Neural progenitor cell (in vitro differentiated cells): ENCODE data around the gene SOHLH2. TPM values are rescaled to one million over a fixed set of nuclear protein-coding genes. Genes with fewer than 3 reads are reported as not detected.

ENCODE experiments used
- DNase-seq: peaks from one replicate; pipeline ENCODE4 v3.0.0-alpha.2; 2016; ENCODE audit warnings: low spot score
- H2AFZ ChIP-seq: fragments of 200-600 bp; sonication (generic); replicated peaks from 2 replicates; pipeline ENCODE4 v1.6.1; 2016; ENCODE audit warnings: antibody characterized with exemption
- H3F3A ChIP-seq: fragments of 200-600 bp; sonication (generic); 2 replicates; pipeline ENCODE4 v1.6.1; 2016; ENCODE audit warnings: antibody characterized with exemption, low read depth
- H3K27ac ChIP-seq: fragments of 200-600 bp; sonication (generic); 2 replicates; pipeline ENCODE4 v1.5.1; 2016; ENCODE audit warnings: mild to moderate bottlenecking
- H3K27me3 ChIP-seq: fragments of 200-600 bp; sonication (generic); 2 replicates; pipeline ENCODE4 v1.6.1; 2016; ENCODE audit warnings: mild to moderate bottlenecking, moderate library complexity
- H3K36me3 ChIP-seq: fragments of 200-600 bp; sonication (generic); 2 replicates; pipeline ENCODE4 v1.5.1; 2016
- H3K4me1 ChIP-seq: fragments of 200-600 bp; sonication (generic); 2 replicates; pipeline ENCODE4 v1.6.1; 2016; ENCODE audit warnings: mixed run types
- H3K4me2 ChIP-seq: fragments of 200-600 bp; sonication (generic); 2 replicates; pipeline ENCODE4 v1.6.1; 2016
- H3K4me3 ChIP-seq: fragments of 200-600 bp; sonication (generic); 2 replicates; pipeline ENCODE4 v1.5.1; 2016
- H3K79me2 ChIP-seq: fragments of 200-600 bp; sonication (generic); 2 replicates; pipeline ENCODE4 v1.6.1; 2016; ENCODE audit warnings: low read depth
- H3K9ac ChIP-seq: fragments of 200-600 bp; sonication (generic); 2 replicates; pipeline ENCODE4 v1.6.1; 2016
- H3K9me3 ChIP-seq: fragments of 200-600 bp; sonication (generic); 2 replicates; pipeline ENCODE4 v1.5.1; 2016; ENCODE audit warnings: low read depth
- H4K20me1 ChIP-seq: fragments of 200-600 bp; sonication (generic); 2 replicates; pipeline ENCODE4 v1.6.1; 2016; ENCODE audit warnings: low read depth
- H3K27ac Mint-ChIP-seq: 3 replicates; pipeline ENCODE4 v1.8.0; 2021; ENCODE audit warnings: mixed read lengths
- H3K27me3 Mint-ChIP-seq: 2 replicates; pipeline ENCODE4 v1.8.0; 2022; ENCODE audit warnings: low read depth, mild to moderate bottlenecking, inconsistent platforms, moderate library complexity, mixed read lengths; ENCODE audit not compliant: insufficient read depth
- H3K36me3 Mint-ChIP-seq: 3 replicates; pipeline ENCODE4 v1.8.0; 2021; ENCODE audit warnings: mixed read lengths
- H3K4me1 Mint-ChIP-seq: 3 replicates; pipeline ENCODE4 v1.8.0; 2021; ENCODE audit warnings: mixed read lengths
- H3K4me3 Mint-ChIP-seq: 3 replicates; pipeline ENCODE4 v1.8.0; 2021; ENCODE audit warnings: mild to moderate bottlenecking, moderate library complexity, mixed read lengths
- H3K9me3 Mint-ChIP-seq: 3 replicates; pipeline ENCODE4 v1.8.0; 2020; ENCODE audit warnings: mixed read lengths
- EZH2 ChIP-seq: fragments of 200-600 bp; sonication (generic); IDR thresholded peaks from 2 replicates; pipeline ENCODE4 v1.6.1; 2017; ENCODE audit warnings: antibody characterized with exemption, mild to moderate bottlenecking, moderate library complexity
- EZH2phosphoT487 ChIP-seq: fragments of 200-600 bp; sonication (generic); IDR thresholded peaks from 2 replicates; pipeline ENCODE4 v1.6.1; 2017; ENCODE audit warnings: antibody characterized with exemption
- total RNA-seq: library from RNA; depleted of rRNA; stranded (reverse); fragments of >200 nt; gene quantifications from 2 replicates; pipeline ENCODE4 v1.2.3, GENCODE V29; 2015; ENCODE audit warnings: low replicate concordance
- TF ChIP-seq, protein P1 (sequence below): fragments of 200-600 bp; sonication (generic); IDR thresholded peaks from 2 replicates; pipeline ENCODE4 v1.5.1; 2017; ENCODE audit warnings: antibody characterized with exemption, mild to moderate bottlenecking

SOHLH2 gene
- total RNA-seq, 1 donor from 2014 or later = 1.4 TPM

DNA sequence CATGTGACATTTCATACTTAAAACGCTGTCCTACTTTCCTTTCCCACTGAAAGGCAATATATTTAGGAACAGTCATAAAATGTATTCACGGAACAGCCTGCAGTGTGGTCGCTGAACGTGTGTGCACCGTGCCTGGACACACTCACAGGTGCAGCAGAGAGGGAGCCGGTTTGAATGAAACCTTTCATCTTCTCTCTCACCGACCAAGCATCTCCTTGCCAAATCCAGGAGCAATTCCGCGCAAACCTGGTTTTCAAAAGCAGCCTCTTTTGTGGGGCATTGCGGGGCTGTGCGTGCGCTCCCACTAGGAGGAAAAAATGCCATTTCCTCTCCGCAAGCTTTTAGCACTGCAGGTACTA, 84.2 kb downstream of the SOHLH2 start:
- Mint-ChIP-seq H3K36me3 (peaks cover 3% of the 10 kb centered on the region), H3K4me1 (peaks cover 7% of the 10 kb centered on the region), H3K4me3 (peak overlapping the region; percentile 94), H3K27ac (no peak overlapping the region), H3K27me3 (peaks cover 4% of the 10 kb centered on the region), H3K9me3 (no peaks in the 10 kb centered on the region)
- H3K4me1 ChIP-seq = no peaks in the 10 kb centered on the region
- no peaks in the 10 kb centered on the region for H3K9me3 ChIP-seq
- no peak overlapping the region for H3K9ac ChIP-seq
- H3K4me2 ChIP-seq = peak overlapping the region; percentile 83
- peak overlapping the region; percentile 93 for H2AFZ ChIP-seq
- no peak overlapping the region for H3K27ac ChIP-seq
- no peaks in the 10 kb centered on the region for H3F3A ChIP-seq
- H3K36me3 ChIP-seq = no peaks in the 10 kb centered on the region
- H4K20me1 ChIP-seq = no peaks in the 10 kb centered on the region
- H3K27me3 ChIP-seq = peaks cover 74% of the 10 kb centered on the region
- H3K79me2 ChIP-seq = no peaks in the 10 kb centered on the region
- no peak for DNase-seq
- no peak for TF ChIP-seq EZH2
- TF ChIP-seq, protein P1, sequence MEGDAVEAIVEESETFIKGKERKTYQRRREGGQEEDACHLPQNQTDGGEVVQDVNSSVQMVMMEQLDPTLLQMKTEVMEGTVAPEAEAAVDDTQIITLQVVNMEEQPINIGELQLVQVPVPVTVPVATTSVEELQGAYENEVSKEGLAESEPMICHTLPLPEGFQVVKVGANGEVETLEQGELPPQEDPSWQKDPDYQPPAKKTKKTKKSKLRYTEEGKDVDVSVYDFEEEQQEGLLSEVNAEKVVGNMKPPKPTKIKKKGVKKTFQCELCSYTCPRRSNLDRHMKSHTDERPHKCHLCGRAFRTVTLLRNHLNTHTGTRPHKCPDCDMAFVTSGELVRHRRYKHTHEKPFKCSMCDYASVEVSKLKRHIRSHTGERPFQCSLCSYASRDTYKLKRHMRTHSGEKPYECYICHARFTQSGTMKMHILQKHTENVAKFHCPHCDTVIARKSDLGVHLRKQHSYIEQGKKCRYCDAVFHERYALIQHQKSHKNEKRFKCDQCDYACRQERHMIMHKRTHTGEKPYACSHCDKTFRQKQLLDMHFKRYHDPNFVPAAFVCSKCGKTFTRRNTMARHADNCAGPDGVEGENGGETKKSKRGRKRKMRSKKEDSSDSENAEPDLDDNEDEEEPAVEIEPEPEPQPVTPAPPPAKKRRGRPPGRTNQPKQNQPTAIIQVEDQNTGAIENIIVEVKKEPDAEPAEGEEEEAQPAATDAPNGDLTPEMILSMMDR = no peak
- no peak for TF ChIP-seq EZH2phosphoT487
- H3K4me3 ChIP-seq = peak overlapping the region; percentile 69

DNA sequence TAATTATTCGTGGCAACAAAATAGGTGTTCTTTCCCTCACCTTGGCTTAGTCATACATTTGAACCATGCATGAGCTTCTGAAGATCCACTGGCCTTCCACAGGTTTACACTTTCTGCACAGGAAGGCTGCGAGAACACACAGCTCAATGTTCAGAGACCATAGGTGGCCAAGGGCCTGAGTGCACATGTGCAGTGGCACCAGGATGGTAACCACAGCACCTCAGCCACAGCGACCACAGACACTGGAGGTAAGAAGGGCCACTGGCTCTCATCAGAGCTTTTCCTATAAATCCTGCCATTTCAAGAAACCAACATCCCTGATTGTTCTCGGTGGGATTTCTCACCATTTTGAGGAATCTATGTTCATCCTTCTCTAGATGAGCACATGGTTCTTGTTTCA, 84.8 kb downstream of the SOHLH2 start:
- TF ChIP-seq EZH2 (no peak), EZH2phosphoT487 (no peak)
- TF ChIP-seq, protein P1 = no peak
- Mint-ChIP-seq H3K36me3 (peaks cover 6% of the 10 kb centered on the region), H3K27me3 (peaks cover 2% of the 10 kb centered on the region), H3K9me3 (no peaks in the 10 kb centered on the region), H3K4me3 (peak overlapping the region; percentile 53), H3K27ac (no peak overlapping the region), H3K4me1 (peaks cover 7% of the 10 kb centered on the region)
- no peak overlapping the region for H3K27ac ChIP-seq
- no peaks in the 10 kb centered on the region for H4K20me1 ChIP-seq
- H3K36me3 ChIP-seq = no peaks in the 10 kb centered on the region
- H3K9ac ChIP-seq = no peak overlapping the region
- no peak overlapping the region for H2AFZ ChIP-seq
- H3K4me1 ChIP-seq = no peaks in the 10 kb centered on the region
- H3K79me2 ChIP-seq = no peaks in the 10 kb centered on the region
- DNase-seq = no peak
- H3K27me3 ChIP-seq = peaks cover 74% of the 10 kb centered on the region
- no peak overlapping the region for H3K4me3 ChIP-seq
- no peaks in the 10 kb centered on the region for H3K9me3 ChIP-seq
- H3F3A ChIP-seq = no peaks in the 10 kb centered on the region
- peak overlapping the region; percentile 83 for H3K4me2 ChIP-seq

DNA sequence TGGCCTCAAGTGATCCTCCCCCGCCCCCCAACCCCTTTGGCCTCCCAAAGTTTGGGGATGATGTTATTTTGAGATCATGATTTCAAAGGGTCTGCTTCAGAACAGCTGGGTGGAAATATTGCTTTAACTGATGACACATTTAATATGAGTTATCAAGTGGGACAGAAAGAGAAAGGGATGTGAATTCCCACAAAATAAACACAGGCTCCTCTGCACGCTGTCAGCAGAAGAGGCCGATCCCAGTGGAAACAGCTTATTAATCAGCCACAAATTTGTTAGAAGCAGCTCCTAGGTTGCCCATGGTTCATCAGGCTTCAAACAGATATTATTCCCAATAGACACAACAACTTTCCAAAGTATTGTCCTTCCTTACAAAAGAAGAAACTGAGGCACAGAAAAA, 87.9 kb downstream of the SOHLH2 start:
- Histone ChIP-seq H4K20me1 (no peaks in the 10 kb centered on the region), H3K4me3 (no peak overlapping the region), H3K79me2 (no peaks in the 10 kb centered on the region), H3K27me3 (peaks cover 44% of the 10 kb centered on the region), H3K4me2 (no peak overlapping the region), H2AFZ (no peak overlapping the region), H3K9ac (no peak overlapping the region), H3K36me3 (no peaks in the 10 kb centered on the region), H3F3A (no peaks in the 10 kb centered on the region), H3K27ac (no peak overlapping the region), H3K4me1 (no peaks in the 10 kb centered on the region), H3K9me3 (no peaks in the 10 kb centered on the region)
- TF ChIP-seq EZH2 (no peak), EZH2phosphoT487 (no peak)
- TF ChIP-seq, protein P1 = no peak
- Mint-ChIP-seq H3K27ac (no peak overlapping the region), H3K9me3 (no peaks in the 10 kb centered on the region), H3K36me3 (peaks cover 7% of the 10 kb centered on the region), H3K27me3 (peaks cover 2% of the 10 kb centered on the region), H3K4me3 (no peak overlapping the region), H3K4me1 (peaks cover 7% of the 10 kb centered on the region)
- DNase-seq = no peak
